Measurements from ENCODE around the gene OPRM1. TPM values are rescaled to one million over a fixed set of nuclear protein-coding genes. Genes with fewer than 3 reads are reported as not detected.

Gene OPRM1
- total RNA-seq, 1 donor from 2014 or later: 21.9 TPM

DNA sequence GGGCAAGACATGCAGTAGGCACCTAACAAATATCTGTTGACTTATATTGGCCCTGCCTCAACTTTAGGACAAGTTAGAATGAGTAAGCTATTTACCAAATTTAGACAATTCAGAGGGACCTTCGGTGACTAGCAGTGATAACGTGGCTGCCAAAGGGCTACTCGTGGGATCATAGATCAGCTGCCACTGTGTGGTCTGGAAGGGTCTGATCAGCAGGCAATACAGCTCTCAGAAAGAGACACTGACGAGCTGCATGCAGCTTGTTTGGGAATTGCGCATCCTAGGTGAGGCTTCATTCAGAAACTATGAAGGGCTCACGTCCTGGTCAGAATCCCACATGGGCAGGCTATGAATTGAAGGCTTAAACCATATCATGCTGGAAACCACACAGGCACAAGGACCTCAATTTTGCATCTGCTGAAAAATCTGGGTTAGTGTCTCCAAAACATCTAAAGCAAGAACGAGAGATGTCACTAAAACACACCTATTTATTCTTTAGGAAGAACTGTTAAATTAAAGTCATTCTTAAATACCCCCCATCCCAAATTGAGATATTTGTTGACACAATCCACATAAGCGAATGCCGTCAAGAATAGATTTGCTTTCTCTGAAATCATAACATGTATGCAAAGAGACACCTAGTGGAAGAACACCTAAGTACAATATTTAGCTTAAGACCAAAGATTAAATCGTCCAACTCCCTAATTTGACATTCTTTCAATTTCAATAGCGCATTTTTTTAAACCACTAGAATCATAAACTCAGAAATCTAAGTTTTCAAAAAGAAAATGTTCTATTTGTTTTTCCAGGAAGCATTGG lies 238.0 kb downstream of the OPRM1 start:
- DNase-seq (ENCODE audit: low spot score): peak; percentile 56

DNA sequence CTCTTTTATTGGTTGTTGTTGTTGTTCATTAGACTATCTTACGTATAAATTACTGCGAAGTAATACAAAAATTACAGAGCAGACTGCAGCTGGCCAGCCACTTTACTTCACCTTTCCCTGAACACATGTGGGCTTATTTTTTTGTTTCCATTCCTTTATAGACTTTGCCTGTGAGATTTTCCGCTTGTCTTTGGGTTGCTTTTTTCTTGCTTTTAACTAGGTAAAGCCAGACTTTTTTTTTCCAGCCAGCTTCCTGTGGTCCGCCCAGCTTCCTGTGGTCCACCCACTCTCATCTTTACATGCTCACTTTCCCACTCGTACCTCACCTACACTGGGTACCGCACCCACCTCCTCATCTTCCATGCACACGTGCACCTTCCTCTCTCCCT lies 238.6 kb downstream of the OPRM1 start:
- DNase-seq (ENCODE audit: low spot score): no peak

DNA sequence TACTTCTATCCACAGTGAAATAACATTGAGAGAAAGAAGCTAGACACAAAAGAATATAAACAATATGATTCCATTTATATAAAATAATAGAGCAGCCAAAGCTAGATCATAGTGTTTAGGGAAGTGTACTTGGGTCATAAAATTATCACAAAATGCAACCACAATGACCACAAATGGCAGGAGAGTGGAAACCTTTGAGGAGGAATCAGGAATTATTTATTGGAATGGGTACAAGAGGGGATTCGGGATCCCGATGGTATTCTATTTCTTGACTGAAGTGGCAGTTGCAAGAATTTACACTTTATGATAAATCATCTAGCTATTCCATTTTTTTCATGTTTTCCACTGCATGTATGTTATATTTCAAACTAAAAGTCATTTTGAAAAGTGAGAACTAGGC lies 241.5 kb downstream of the OPRM1 start:
- DNase-seq (ENCODE audit: low spot score): no peak

DNA sequence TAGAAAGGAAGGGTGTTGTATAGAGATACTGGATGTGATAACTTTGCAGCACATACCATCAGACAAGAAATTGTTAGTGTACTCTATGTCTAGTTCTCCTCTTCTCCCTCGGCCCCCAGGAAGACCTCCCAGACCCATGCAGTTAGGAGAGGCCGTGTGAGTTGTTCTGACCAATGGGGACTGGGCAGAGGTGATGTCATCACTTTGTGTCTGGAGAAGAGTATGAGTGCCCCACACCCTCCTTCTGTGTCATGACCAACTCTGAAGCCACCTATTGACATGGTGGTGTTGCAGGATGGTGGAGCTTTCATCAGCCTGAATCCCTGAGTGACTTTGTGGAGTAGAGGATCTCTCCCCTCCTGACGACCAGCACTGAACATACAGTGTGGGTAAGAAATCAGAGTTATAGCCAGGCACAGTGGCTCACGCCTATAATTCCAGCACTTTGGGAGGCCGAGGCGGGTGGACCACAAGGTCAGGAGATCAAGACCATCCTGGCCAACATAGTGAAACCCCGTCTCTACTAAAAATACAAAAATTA lies 245.3 kb downstream of the OPRM1 start:
- DNase-seq (ENCODE audit: low spot score): no peak

DNA sequence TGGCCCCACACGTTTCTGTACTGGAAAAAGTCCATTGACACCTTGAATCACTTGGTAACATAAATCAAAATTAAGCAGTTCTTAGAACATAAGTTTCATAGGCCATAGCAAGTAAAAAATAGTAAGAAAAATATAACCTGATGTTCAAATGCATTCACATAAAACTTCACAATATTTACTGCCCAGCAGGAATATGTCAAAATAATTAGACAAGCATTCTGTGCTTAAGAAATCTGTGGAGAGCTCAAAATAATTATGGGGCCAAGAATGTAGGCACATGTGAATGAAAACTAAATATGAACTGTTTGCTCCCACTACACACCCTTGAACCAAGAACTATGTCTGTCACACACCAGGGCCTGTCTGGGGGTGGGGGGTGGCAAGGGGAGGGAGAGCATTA lies 246.8 kb downstream of the OPRM1 start:
- no peak for DNase-seq (ENCODE audit: low spot score)

DNA sequence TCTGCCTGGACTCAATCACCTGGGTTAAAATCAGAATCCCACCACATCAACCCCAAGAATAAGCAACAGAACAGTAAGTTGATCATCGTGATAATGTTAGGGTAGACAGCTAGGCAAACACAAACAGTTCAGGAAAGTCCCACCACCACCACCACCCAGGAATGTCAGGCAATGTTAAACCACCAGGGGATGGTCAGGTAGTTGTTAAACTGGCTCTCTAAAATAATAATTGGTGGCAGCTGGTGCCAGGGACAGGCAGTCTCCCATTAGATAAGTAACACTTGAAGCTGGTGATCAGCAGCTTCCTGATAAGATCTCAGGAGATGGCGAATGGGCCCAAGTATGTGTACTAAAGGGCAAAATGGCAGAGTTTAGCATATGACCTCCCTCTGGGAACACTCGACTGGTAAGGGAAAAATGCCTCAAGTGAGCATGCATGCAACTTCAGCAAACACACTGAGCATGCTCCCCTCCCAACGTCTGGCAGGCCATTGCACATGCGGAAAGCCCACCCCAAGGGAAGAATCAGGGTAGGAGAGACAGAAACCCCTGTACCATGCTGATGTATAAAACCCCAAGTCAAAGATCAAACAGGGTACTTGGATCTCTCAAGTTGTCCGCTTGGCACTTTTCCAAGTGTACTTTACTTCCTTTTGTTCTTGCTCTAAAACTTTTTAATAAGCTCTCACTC lies 250.9 kb downstream of the OPRM1 start:
- no peak for DNase-seq (ENCODE audit: low spot score)

DNA sequence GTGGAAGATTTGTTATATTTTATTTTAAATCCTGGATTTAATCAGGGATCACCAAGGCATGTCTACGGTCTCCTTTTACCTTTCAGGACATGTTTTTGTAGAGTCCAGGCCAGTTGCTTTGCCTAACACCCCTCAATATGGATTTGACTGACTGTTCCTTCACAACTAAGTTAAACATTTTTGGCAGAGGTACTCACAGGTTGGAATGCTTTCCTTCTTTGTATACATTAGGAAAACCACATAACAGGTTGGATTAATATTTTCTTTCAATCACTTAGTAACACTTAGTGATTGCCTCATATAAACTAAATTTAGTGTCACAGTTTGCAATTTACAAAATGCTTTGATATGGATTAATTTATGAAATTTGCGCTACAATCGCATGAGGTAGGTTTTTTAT lies 253.0 kb downstream of the OPRM1 start:
- no peak for DNase-seq (ENCODE audit: low spot score)

DNA sequence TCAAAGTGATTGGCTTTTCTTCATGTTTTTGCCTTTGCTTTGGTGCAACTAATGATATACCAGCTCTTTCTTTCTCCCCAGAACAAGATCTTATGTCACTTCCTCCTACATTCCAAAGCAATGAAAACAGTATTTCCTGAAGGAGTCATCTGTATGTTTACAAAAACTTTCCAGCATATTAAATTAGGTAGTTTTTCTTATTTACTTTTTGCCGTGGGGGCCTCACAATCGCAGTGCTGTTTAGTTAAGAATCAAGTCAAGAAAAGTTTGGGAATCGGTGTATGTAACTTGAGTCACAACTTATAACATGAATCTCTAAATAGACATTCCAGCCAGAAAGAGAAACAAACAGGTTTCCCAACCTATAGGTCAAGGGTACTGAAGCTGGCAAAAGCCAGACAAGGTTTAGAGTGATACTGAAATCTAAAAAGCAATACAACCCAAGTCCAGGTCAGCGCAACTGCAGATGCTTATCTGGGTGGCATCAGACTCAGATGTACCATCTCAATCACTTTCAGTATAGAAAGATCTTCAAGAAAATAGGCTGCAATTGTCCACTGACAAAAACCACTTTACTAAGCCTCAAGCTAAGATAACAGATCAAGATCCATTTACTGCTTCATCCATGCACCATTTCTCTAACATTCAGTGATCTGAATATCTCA lies 253.9 kb downstream of the OPRM1 start:
- peak; percentile 10 for DNase-seq (ENCODE audit: low spot score)

DNA sequence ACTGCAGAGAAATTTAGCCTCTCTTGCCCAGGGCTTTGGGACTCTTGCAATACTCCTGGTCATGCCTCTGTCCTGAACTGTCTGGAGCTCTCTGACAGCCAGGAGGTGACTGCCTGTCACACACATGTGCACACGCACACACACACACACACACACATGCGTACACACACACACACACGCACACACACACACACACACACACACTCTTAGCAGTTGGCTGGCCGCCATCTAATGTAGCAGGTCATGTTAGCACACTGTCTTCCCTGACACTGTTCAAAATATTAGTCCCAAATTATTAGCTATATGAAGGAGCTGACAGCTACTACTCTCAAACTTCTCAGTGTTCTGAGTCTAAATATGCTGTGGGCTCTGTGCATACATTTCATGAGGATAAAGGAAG lies 256.7 kb downstream of the OPRM1 start:
- no peak for DNase-seq (ENCODE audit: low spot score)
